Smooth muscle cell (in vitro differentiated cells): Measurements from ENCODE around the gene FCHO2. TPM values are rescaled to one million over a fixed set of nuclear protein-coding genes. Genes with fewer than 3 reads are reported as not detected.

Source experiments
- DNase-seq: peaks from one replicate; lab custom pipeline; 2025; ENCODE audit not compliant: unreplicated experiment; lab: John Stamatoyannopoulos, UW
- H2AFZ ChIP-seq: fragments of 200-600 bp; sonication (generic); 2 replicates; pipeline ENCODE4 v1.6.0; 2016; ENCODE audit warnings: antibody characterized with exemption, low read depth, mild to moderate bottlenecking
- H3F3A ChIP-seq: fragments of 200-600 bp; sonication (generic); 2 replicates; pipeline ENCODE4 v1.6.0; 2017; ENCODE audit warnings: antibody characterized with exemption, low read depth
- H3K27ac ChIP-seq: fragments of 200-600 bp; sonication (generic); 2 replicates; pipeline ENCODE4 v1.5.1; 2016; ENCODE audit warnings: low read depth, mild to moderate bottlenecking
- H3K27me3 ChIP-seq: fragments of 200-600 bp; sonication (generic); 2 replicates; pipeline ENCODE4 v1.6.1; 2016; ENCODE audit warnings: low read depth, mild to moderate bottlenecking
- H3K36me3 ChIP-seq: fragments of 200-600 bp; sonication (generic); 2 replicates; pipeline ENCODE4 v1.5.1; 2016; ENCODE audit warnings: low read depth
- H3K4me1 ChIP-seq: fragments of 200-600 bp; sonication (generic); 2 replicates; pipeline ENCODE4 v1.5.1; 2016; ENCODE audit warnings: low read depth
- H3K4me2 ChIP-seq: fragments of 200-600 bp; sonication (generic); 2 replicates; pipeline ENCODE4 v1.6.0; 2016; ENCODE audit warnings: mild to moderate bottlenecking
- H3K4me3 ChIP-seq: fragments of 200-600 bp; sonication (generic); 2 replicates; pipeline ENCODE4 v1.5.1; 2016; ENCODE audit warnings: mild to moderate bottlenecking
- H3K79me2 ChIP-seq: fragments of 200-600 bp; sonication (generic); 2 replicates; pipeline ENCODE4 v1.6.0; 2016; ENCODE audit warnings: low read depth, mild to moderate bottlenecking
- H3K9ac ChIP-seq: fragments of 200-600 bp; sonication (generic); 2 replicates; pipeline ENCODE4 v1.6.0; 2016; ENCODE audit warnings: low read depth
- H3K9me3 ChIP-seq: fragments of 200-600 bp; sonication (generic); replicated peaks from 2 replicates; pipeline ENCODE4 v1.5.1; 2016; ENCODE audit warnings: low read depth
- H4K20me1 ChIP-seq: fragments of 200-600 bp; sonication (generic); 2 replicates; pipeline ENCODE4 v1.6.0; 2016; ENCODE audit warnings: low read depth
- CTCF ChIP-seq: fragments of 200-600 bp; sonication (generic); IDR thresholded peaks from 2 replicates; pipeline ENCODE4 v1.5.1; 2017; ENCODE audit warnings: borderline replicate concordance, mild to moderate bottlenecking, antibody characterized with exemption; ENCODE audit not compliant: insufficient read depth, poor library complexity, severe bottlenecking
- WGBS: methylation state at CpG from one replicate; pipeline ENCODE4 v1.1.7; 2016; ENCODE audit warnings: low lambda C conversion rate; 5-methylcytosine and 5-hydroxymethylcytosine counted together
- polyA plus RNA-seq: library from polyadenylated mRNA; unstranded; fragments of >200 nt; fragmentation: Nextera tagmentation; extraction: Ambion mirVana; gene quantifications from 2 replicates; pipeline ENCODE4 v1.2.1, GENCODE V29; 2016
- total RNA-seq: library from RNA; depleted of rRNA; stranded (reverse); fragments of >200 nt; gene quantifications from 2 replicates; pipeline ENCODE4 v1.2.3, GENCODE V29; 2014

Gene FCHO2
- total and polyA plus RNA-seq, 2 experiments from 2014 or later: 4.9 to 27.8 TPM

- no peak for DNase-seq
- no peaks in the 10 kb centered on the region for H3K36me3 ChIP-seq
- H3K79me2 ChIP-seq: no peaks in the 10 kb centered on the region
- no peaks in the 10 kb centered on the region for H3F3A ChIP-seq
- no peaks in the 10 kb centered on the region for H3K27me3 ChIP-seq
- no peak overlapping the region for H3K4me3 ChIP-seq
- H3K9ac ChIP-seq: no peak overlapping the region
- no peak overlapping the region for H3K27ac ChIP-seq
- no peak for TF ChIP-seq CTCF
- H3K4me2 ChIP-seq: no peak overlapping the region
- H3K9me3 ChIP-seq: no peaks in the 10 kb centered on the region
- H3K4me1 ChIP-seq: no peaks in the 10 kb centered on the region
- H4K20me1 ChIP-seq: no peaks in the 10 kb centered on the region
- no peak overlapping the region for H2AFZ ChIP-seq
- 77% methylated on average over 1 of the region's 1 CpG for WGBS
Measured at GRCh38 chr5:73104326-73104725, 148.5 kb downstream of the FCHO2 start.

GRCh38 chr5:73106335-73106734 is 150.5 kb downstream of the FCHO2 start:
- no peak for TF ChIP-seq CTCF
- DNase-seq: no peak
- H3K79me2 ChIP-seq: no peaks in the 10 kb centered on the region
- H3F3A ChIP-seq: no peaks in the 10 kb centered on the region
- H3K4me3 ChIP-seq: no peak overlapping the region
- no peaks in the 10 kb centered on the region for H3K4me1 ChIP-seq
- no peaks in the 10 kb centered on the region for H3K27me3 ChIP-seq
- no peaks in the 10 kb centered on the region for H3K36me3 ChIP-seq
- H4K20me1 ChIP-seq: no peaks in the 10 kb centered on the region
- no peak overlapping the region for H2AFZ ChIP-seq
- H3K4me2 ChIP-seq: no peak overlapping the region
- H3K9ac ChIP-seq: no peak overlapping the region
- no peak overlapping the region for H3K27ac ChIP-seq
- H3K9me3 ChIP-seq: no peaks in the 10 kb centered on the region

- Histone ChIP-seq H3K9me3 (no peaks in the 10 kb centered on the region), H3K79me2 (no peaks in the 10 kb centered on the region), H3K4me2 (no peak overlapping the region), H4K20me1 (no peaks in the 10 kb centered on the region), H3K4me1 (no peaks in the 10 kb centered on the region), H3K4me3 (no peak overlapping the region), H3K27me3 (no peaks in the 10 kb centered on the region), H3K9ac (no peak overlapping the region), H3K36me3 (no peaks in the 10 kb centered on the region), H3F3A (no peaks in the 10 kb centered on the region), H2AFZ (no peak overlapping the region), H3K27ac (no peak overlapping the region)
- 81% methylated on average over 1 of the region's 1 CpG for WGBS
- DNase-seq: no peak
- no peak for TF ChIP-seq CTCF
Measured at GRCh38 chr5:73110190-73110589, 154.3 kb downstream of the FCHO2 start.

- Histone ChIP-seq H3K4me1 (no peaks in the 10 kb centered on the region), H3K27me3 (no peaks in the 10 kb centered on the region), H3F3A (peaks cover 5% of the 10 kb centered on the region), H3K9ac (no peak overlapping the region), H4K20me1 (no peaks in the 10 kb centered on the region), H3K27ac (no peak overlapping the region), H3K79me2 (no peaks in the 10 kb centered on the region), H3K36me3 (no peaks in the 10 kb centered on the region), H3K4me2 (no peak overlapping the region), H3K4me3 (no peak overlapping the region), H3K9me3 (no peaks in the 10 kb centered on the region), H2AFZ (no peak overlapping the region)
- DNase-seq: no peak
- WGBS: 92% methylated on average over 1 of the region's 1 CpG
- no peak for TF ChIP-seq CTCF
Measured at GRCh38 chr5:73111536-73111935, 155.7 kb downstream of the FCHO2 start.
